Erythroblast (primary cell): Measurements from ENCODE around the gene KLHL2.

Experiments used
- GATA1 ChIP-seq: IDR thresholded peaks from 2 replicates; pipeline ENCODE4 v1.6.1; 2011; ENCODE audit warnings: low read depth, mild to moderate bottlenecking, control low read depth, low read length, moderate library complexity
- POLR2A ChIP-seq: IDR thresholded peaks from 2 replicates; pipeline ENCODE4 v1.6.1; 2011; ENCODE audit warnings: mild to moderate bottlenecking, low read length

- TF ChIP-seq POLR2A = no peak
- no peak for TF ChIP-seq GATA1
These were observed 122.7 kb downstream of the KLHL2 start for GRCh38 chr4:165330071-165330470.
